Measurements from ENCODE around the gene AVL9.
"Not testable (repeated sequence)": the region's sequence is repeated elsewhere in the genome, so short reads cannot be mapped to it uniquely, and the experiment has no call there.

The AVL9 gene

DNA sequence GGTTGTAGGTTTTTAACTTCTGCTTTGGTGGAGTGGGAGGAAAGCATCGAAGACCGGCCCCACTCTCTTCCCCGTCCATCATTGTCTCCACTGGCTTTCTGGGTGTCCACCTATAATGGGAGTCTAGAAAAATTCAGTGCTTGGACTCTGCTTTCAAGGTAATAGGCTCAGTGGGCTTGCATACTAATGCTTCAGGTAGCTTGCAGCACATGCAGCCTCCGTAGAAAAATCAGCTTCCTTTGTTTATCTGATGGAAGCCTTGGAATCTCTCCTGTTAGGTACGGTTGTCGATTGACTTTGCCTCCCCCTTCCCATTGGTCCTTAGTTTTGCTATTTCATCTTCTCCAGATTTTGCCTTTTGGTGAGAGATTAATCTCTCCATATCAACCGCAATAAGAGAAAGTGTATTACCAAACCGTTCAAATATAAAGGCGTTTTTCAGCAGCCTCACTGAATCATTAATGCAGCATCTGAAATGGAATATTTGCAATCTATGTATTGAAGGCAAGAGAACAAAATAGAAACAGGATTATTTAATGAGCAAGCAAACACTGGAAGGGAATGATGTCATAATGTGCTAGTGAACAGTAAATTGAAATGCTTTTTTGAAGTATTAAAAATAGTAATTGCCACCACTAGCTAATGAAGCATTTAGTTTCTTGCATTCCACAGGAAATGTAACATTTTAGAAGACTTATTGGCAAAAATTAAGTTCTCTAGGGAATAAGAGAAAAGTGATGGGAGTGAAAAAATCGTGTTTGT lies 944 bp downstream of the AVL9 start:
- no peak for DNase-seq

DNA sequence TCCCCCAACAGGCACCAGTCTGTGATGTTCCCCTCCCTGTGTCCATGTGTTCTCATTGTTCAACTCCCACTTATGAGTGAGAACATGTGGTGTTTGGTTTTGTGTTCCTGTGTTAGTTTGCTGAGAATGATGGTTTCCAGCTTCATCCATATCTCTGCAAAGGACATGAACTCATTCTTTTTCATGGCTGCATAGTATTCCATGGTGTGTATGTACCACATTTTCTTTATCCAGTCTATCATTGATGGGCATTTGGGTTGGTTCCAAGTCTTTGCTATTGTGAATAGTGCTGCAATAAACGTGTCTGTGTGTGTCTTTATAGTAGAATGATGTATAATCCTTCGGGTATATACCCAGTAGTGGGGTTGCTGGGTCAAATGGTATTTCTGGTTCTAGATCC lies 4.5 kb downstream of the AVL9 start:
- DNase-seq = not testable (repeated sequence)

DNA sequence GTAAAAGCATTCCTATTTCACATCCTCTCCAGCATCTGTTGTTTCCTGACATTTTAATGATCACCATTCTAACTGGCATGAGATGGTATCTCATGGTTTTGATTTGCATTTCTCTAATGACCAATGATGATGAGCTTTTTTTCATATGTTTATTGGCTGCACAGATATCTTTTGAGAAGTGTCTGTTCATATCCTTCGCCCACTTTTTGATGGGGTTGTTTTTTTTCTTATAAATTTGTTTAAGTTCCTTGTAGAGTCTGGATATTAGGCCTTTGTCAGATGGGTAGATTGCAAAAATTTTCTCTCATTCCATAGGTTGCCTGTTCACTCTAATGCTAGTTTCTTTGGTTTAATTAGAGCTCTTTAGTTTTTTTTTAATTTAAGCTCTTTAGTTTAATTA lies 4.9 kb downstream of the AVL9 start:
- not testable (repeated sequence) for DNase-seq

DNA sequence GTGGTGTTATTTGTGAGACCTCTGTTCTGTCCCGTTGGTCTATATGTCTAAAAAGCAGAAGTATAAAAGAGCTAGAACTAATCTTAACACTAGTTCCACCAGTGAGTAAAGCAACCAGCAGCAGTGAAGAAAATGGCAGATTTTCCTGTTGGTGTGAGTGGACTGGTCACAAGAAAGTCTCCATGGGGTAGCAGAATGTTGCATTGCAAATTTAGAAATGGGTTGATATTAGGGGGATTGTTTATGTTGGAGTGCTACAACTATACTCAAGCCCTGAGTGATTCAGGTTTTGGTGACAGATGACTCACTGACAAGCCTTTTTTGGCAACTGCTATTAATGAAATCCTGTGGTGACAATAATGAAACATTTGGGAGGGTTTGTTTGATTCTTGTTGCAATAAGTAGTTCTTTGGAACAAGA lies 5.6 kb downstream of the AVL9 start:
- DNase-seq = no peak

DNA sequence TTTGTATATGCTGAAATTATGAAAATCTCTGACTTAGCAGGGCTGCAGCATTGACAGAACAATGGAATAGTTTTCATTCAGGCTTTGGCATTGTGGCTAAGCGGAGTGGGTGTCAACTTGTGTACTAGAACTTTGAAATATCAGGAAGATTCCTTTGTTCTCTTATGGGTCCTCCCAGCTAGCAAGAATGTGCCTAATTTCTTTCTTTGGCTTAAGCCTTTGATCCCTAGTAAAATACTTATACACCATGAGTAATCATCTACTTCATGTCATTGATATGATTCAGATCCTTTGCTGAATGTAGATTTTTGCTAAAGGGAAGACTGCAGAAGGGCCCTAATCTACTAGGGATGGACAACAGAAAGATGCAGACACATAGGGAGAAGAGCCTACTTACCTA lies 6.2 kb downstream of the AVL9 start:
- no peak for DNase-seq

DNA sequence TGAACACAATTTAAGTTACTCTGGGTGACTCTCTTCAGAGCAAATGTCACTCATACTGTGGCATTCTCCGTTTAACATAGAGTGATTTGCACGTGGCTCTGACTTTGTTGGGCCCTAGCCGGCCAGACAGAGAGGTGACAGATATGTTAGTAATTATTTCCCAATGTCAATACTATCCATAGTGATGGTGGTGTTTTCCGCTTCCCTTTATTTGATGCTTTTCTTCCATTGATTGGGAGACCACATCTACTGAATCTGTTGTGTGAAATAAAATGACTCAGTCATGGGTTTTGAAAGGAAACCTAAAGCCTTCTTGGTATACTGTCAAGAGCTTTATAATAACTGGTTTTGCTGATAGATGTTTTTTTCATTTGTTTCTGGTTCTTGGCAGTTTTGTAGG lies 7.4 kb downstream of the AVL9 start:
- DNase-seq = no peak

DNA sequence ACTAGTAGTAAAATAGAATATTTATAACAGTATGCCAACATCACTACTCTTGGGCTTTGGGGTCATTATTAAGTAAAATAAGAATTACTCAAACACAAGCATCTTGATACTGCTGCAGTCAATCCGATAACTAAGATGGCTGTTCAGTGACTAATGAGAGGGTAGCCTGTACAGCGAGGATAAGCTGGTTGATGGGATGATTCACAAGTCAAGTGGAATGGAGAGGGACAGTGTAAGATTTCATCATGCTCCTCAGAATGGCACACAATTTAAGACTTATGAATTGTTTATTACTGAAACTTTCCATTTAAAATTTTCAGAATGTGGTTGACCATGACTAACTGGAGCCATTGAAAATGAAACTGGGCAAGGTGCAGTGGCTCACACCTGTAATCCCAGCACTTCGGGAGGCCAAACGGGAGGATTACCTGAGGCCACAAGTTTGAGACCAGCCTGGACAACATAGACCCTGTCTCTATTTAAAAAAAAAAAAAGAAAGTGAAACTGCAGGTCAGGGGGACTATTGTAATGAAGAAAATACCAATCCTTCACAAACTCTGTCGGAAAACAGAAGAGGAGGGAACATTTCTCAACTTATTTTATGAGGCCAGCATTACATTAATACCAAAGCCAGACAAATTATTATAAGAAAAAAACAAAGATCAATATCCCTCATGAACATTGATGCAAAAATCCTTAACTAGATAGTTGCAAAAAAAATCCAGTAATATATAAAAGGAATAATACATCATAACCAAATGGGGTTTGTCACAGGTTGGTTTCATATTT lies 11.2 kb downstream of the AVL9 start:
- DNase-seq = no peak

DNA sequence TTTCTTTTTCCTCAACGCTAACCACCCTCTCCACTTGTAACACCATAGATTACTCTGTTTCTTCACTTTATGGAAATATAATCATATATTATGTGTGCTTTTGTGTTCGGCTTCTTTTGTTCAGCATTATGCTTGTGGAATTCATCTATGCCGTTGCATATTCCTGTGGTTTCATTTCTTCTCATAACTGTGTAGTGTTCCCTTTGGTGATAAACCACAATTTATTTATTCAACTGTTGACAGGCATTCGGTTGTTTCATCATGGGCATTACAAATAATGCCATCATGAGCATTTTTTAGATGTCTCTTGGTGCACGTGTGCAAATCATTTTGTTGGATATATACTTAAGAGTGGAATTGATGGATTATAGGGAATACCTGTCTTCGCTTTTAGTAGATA lies 12.1 kb downstream of the AVL9 start:
- DNase-seq = no peak

DNA sequence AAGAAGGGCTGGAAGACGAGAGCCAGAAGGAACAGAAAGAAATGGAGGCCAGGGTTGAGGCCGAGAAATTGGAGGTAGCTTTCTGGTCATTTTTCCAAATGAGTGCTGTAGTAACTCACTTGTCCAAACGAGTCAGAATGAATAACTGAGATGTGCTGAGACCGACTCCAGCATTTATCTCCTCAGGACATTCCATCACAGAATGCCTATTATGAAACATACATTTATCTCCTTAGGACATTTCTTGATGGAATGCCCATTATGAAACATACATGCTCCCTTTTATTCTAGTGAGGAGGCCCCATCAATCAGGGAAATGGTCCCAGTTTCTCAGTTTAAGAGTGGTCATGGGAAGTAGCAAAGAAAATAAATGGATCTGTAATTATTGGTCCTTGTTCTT lies 16.5 kb downstream of the AVL9 start:
- DNase-seq = no peak

DNA sequence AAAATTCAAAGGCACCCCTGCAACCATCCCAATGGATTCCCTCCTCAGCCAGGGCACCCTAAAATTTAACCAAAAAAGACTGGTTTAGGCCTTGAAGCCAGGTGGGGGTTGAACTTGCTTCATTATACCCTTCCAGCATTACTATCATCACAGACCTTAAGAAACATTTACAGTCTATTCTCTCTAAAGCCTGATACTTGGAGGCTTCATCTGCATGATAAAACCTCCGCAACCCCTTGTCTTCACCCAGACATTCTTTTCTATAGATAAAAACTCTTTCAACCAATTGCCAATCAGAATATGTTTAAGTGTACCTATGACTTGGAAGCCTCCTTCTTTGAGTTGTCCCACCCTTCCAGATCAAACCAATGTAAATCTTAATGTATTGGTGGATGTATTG lies 17.9 kb downstream of the AVL9 start:
- no peak for DNase-seq

DNA sequence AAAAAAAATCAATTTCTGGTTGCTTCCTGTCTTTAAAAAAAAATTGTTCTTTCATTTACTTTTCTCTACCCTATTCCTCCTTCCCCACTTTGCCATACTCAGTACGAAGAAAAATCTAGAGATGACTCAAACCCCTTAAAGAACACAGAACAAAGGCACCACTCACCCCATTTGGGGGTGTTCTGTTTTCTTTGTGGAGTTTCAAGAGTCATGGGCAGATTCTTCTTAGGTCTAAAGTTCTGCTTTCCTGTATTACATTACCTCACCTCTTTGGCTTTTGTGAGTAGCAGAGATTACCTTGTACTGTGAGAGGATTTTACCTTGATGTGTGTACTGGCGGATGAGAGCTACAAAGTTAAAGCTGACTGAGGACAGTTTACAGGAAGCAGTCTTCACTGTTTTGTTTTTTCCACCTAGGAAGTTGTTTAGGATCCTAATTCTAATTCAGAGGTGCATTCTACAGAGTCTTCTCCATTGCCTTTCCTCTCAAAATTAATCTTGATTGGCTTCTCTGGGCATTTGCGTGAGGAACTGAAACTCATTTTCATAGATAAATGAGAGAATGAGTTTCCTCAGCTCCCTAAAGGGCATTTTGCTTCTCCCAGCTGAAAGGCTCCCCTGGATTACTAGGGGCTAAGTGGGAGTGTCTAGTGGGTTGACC lies 20.7 kb downstream of the AVL9 start:
- DNase-seq = no peak

DNA sequence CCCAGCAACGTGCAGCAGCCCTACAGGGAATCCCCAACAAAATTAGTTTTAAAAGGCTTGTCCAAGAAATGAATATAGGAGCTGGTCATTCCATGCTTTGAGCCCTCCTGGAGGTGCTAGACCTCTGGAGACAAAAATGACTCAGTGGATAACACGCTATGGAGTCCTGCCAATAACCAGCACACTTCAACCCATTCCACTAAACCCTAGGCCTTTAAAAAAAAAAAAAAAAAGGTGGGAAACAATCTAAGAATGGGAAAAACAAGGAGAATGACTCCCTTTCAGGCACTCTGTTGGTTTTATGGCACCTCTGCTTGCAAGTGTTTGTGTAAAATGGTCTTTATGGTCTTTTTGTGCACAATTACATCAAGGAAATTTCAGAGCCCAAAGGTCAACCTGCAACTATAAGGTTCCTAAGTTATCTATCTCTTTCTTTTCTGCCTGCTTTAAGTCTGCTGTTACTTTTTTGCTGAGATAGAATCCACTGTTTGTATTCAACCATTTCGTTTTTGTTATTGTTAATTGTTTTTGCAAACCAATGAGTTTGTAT lies 21.3 kb downstream of the AVL9 start:
- no peak for DNase-seq

DNA sequence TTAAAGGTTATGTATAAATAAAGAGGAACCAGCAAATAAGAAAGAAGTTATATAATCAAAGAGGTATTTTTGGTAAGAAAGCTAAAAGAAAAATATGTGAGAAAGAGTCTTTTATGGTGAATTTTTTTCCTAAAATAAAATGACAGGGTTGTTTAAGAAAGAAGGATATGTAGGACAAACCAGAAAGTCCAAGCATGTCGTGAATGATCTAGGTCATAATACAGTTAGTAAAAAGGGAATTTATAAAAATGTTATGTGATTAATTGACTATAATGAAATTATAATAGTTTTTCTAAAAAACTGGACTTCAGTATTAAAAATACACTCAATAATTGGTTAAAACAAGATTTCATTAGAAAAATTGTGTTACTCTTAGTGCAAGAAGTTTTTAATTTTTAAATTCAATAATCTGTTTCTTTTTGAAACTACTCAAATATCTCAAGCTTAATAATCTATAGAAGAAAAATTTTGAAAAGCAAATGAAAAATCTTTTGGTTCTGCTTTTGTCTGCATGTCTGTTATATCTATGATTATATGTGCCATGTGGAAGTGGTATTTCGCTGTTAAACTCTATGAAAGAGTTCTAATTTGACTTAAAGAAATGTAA lies 23.3 kb downstream of the AVL9 start:
- no peak for DNase-seq

DNA sequence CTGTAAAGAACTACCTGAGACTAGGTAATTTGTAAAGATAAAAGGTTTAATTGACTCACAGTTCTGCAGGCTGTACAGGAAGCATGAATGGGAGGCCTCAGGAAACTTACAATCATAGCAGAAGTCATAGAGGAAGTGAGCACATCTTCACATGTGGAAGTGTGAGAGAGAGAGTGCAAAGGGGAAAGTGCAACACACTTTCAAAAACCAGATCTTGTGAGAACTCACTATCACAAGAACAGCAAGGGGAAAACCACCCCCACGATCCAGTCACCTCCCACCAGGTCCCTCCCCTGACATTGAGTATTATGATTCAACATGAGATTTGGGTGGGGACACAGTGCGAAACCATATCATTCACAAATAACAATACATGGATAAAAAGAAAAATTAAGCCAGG lies 24.5 kb downstream of the AVL9 start:
- DNase-seq = no peak

DNA sequence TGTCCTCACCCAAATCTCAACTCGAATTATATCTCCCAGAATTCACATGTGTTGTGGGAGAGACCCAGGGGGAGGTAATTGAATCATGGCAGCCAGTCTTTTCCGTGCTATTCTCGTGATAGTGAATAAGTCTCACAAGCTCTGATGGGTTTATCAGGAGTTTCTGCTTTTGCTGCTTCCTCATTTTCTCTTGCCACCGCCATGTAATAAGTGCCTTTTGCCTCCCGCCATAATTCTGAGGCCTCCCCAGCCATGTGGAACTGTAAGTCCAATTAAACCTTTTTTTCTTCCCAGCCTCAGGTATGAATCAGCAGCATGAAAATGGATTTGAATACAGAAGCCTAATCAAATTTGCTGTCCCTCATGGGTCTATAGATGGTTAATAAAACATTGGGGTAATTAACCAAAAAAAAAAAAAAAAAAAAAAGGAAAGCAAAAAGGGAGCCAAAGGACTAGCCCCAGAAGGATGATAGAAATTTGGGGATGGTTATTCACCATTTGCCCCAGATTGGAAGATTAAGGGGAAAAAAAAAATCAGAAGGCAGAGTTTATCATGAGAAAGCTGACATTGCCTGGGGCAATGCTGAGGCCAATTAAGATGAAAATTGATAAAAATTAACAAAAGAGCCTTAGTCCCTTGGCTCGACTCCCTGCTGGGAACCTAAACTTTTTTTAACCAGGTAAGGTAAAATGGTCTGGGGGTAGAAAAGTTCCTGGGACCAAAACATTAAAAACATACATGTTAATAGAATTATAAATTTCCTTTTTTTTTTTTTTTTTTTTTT lies 27.6 kb downstream of the AVL9 start:
- DNase-seq = no peak

DNA sequence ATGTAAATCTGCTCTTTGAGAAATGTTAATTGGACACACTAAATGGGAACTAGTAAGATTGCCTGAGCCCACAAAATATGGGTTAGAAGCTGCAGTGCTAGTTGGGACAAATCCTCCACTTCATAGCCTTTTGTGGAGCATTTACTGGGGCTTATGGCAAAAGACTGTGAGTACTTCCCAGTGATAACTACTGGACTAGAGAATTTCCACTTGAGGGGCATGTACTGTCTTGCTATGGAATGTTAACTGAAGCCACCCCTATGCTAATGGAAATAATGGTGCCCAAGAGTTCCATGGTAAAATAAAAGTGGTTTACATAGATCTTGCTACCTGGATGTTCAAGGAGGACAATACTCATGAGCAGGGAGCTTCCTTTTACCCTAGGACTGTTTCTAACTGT lies 29.3 kb downstream of the AVL9 start:
- DNase-seq = no peak

DNA sequence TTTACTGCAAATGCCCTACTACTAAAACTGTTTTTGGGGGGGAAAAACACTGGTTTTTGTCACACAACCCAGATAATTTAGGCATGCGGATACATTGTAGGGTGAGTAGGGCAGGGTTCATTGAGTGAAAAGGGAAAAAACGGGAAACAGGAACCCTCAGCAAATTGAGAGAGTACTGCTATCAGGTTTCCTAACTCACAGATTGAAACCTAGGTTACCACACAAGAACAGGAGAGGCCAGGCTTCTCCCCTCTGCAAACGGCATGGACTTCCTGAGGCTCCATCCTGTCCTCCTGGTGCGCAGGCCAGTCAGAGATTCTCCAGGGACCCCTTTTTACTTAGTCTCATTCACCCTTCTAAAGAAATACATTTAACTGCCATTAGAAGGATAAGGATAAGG lies 30.6 kb downstream of the AVL9 start:
- DNase-seq = no peak

DNA sequence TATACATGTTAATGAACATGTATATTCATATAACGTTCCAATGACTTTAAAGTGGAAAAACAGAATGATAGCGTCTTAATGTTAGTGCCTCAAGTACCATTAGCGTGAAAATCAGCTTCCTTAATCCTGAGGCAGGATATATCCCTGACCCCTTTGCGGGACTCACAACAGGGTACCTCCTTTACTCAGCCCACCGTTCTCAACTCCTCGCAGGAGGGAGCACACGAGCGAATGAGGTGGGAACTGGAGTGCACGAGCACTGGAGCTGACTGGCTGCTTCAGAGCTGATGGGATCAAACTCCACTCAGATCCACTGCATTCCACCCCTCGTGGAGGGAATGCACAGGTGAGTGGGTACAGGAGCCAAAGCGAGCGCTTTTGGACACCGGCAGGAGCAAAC lies 36.1 kb downstream of the AVL9 start:
- DNase-seq = no peak

DNA sequence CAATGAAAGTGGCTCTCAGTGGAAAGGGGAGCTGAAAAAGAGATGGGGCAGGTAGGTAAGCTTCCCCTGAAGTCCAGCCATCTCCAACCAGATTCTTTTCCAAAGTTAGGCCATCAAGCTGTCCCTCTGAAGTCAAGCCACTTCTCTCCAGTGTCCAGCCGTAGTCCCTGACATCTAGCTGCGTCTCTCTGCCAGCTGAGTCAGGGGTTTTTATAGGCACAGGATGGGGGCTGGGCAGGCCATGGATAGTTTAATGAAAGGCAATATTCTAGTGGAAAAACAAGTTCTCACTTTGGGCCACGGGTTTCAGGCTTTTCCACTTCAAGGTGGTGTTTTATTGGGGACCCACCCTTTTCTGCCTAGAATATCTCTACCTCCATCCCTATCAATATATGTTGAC lies 36.8 kb downstream of the AVL9 start:
- no peak for DNase-seq

DNA sequence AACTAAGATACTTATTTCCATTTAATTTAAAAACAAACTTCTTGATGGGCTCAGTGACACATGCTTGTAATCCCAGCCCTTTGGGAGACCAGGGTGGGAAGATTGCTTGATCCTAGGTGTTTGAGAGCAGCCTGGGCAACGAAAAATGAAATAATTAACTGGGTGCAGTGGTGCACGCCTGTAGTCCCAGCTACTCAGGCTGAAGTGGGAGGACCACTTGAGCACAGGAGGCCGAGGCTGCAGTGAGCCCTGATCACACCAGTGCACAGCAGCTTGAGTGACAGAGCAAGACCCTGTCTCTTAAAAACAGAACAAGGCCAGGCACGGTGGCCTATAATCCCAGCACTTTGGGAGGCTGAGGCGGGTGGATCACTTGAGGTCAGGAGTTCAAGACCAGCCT lies 37.4 kb downstream of the AVL9 start:
- DNase-seq = no peak

DNA sequence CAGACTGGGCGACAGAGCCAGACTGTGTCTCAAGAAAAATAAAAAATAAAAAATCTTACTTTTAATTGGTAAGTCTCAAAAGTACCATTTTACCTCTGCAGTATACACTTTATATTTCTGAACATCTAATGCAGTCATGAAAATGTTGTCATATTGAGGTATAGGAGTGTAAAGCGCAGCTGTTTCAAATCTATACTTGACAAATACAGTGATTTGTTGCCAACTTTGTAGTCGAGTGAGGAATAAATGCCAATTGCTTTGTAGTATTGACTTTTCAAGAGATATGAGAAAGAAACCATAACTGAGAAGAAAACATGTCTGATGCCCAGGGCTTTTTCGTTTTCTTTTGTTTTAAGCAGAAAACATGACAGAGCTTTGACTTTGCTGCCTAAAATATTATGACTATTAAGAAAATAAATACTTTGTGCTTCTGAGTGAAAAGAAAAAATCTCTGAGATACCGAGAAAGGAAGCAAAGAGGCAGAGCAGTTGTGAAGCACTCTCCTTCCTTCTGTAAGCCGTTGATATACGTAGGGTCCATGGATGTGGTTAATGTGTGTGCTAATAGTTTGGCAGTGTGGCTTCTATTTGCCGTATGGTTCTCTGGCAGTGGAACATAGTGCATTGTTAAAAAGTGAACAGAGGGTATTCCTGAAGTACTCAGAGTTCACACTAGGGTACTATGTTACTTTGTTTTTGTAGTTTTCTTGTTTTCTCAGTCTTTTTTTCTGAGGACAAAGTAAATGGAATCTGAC lies 38.2 kb downstream of the AVL9 start:
- DNase-seq = no peak

All from NCI-H1417 treated with DMSO at 0.1 percent for 48 hours (cell line).